Fibroblast of lung (primary cell): ENCODE data around the gene GBP2. TPM values are rescaled to one million over a fixed set of nuclear protein-coding genes. Genes with fewer than 3 reads are reported as not detected.

ENCODE experiments used
- DNase-seq, 2 donors: peaks; one replicate each; pipeline versions ENCODE4 v3.0.0 to v3.0.0-alpha.2; 2010; ENCODE audit warnings: low read depth in 2 of 2
- H2AFZ ChIP-seq: 2 replicates; pipeline ENCODE4 v1.5.1; 2012; ENCODE audit warnings: low read length, control low read depth, inconsistent platforms
- H3K27ac ChIP-seq: 2 replicates; pipeline ENCODE4 v1.5.1; 2011; ENCODE audit warnings: low read length, control low read depth; ENCODE audit not compliant: insufficient read depth
- H3K27me3 ChIP-seq: 2 replicates; pipeline ENCODE4 v1.5.1; 2011; ENCODE audit warnings: mild to moderate bottlenecking, low read length; ENCODE audit not compliant: control insufficient read depth, insufficient read depth
- H3K36me3 ChIP-seq: 2 replicates; pipeline ENCODE4 v1.5.1; 2011; ENCODE audit warnings: low read length; ENCODE audit not compliant: control insufficient read depth, insufficient read depth
- H3K4me1 ChIP-seq: 2 replicates; pipeline ENCODE4 v1.5.1; 2011; ENCODE audit warnings: low read length; ENCODE audit not compliant: control insufficient read depth, insufficient read depth; ENCODE audit errors: extremely low read depth
- H3K4me2 ChIP-seq: 2 replicates; pipeline ENCODE4 v1.5.1; 2011; ENCODE audit warnings: low read length, control low read depth; ENCODE audit not compliant: insufficient read depth; ENCODE audit errors: extremely low read depth
- H3K4me3 ChIP-seq, 4 experiments: fragments of 200-600 bp in 1 of 4; sonication (generic) in 1 of 4; replicated peaks in 1 of 4; 2 replicates each; pipeline ENCODE4 v1.5.1; 2011 to 2016; ENCODE audit warnings: low read length in 4 of 4, low read depth in 3 of 4, mild to moderate bottlenecking in 3 of 4, control low read depth in 2 of 4, inconsistent platforms in 1 of 4, mixed read lengths in 1 of 4; ENCODE audit not compliant: insufficient read depth in 1 of 4; ENCODE audit errors: control extremely low read depth in 1 of 4
- H3K79me2 ChIP-seq: 2 replicates; pipeline ENCODE4 v1.5.1; 2012; ENCODE audit warnings: mild to moderate bottlenecking, low read length, inconsistent platforms; ENCODE audit not compliant: control insufficient read depth, insufficient read depth
- H3K9ac ChIP-seq: 2 replicates; pipeline ENCODE4 v1.5.1; 2011; ENCODE audit warnings: mild to moderate bottlenecking, low read length, control low read depth; ENCODE audit not compliant: insufficient read depth
- H3K9me3 ChIP-seq: 2 replicates; pipeline ENCODE4 v1.5.1; 2012; ENCODE audit warnings: low read depth, low read length; ENCODE audit not compliant: control insufficient read depth, insufficient read depth
- H4K20me1 ChIP-seq: 2 replicates; pipeline ENCODE4 v1.5.1; 2011; ENCODE audit warnings: low read length; ENCODE audit not compliant: control insufficient read depth, insufficient read depth; ENCODE audit errors: extremely low read depth
- CTCF ChIP-seq, 2 donors: IDR thresholded peaks in 1 of 2; conservative IDR thresholded peaks in 1 of 2; 1 replicate in 1 of 2; 2 replicates in 1 of 2; pipeline ENCODE4 v1.5.1; 2011 to 2012; ENCODE audit warnings: low read length in 2 of 2, control low read depth in 1 of 2, inconsistent platforms in 1 of 2, low read depth in 1 of 2, mild to moderate bottlenecking in 1 of 2
- EZH2 ChIP-seq: IDR thresholded peaks from 2 replicates; pipeline ENCODE4 v1.5.1; 2012; ENCODE audit warnings: low read length, control low read depth, mild to moderate bottlenecking; ENCODE audit errors: missing control alignments
- polyA plus RNA-seq, 2 donors: library from polyadenylated mRNA; depleted of rRNA in 1 of 2; stranded (reverse) in 1 of 2; unstranded in 1 of 2; fragments of >200 nt; gene quantifications; 2 replicates each; pipeline ENCODE4 v1.2.1, GENCODE V29; 2011 to 2012; ENCODE audit warnings: missing spikeins in 1 of 2
- total RNA-seq: library from RNA; depleted of rRNA; stranded (reverse); fragments of >200 nt; gene quantifications from 2 replicates; pipeline ENCODE4 v1.2.1, GENCODE V29; 2014

Gene GBP2
- total and polyA plus RNA-seq, 2 donors (not counting 1 experiment from before 2014, with no cell fraction given): 50.6 to 70.7 TPM

GRCh38 chr1:89169166-89169565 is 43.3 kb upstream of the GBP2 start:
- Histone ChIP-seq H3K27ac (no peak overlapping the region), H4K20me1 (no peaks in the 10 kb centered on the region), H3K27me3 (no peaks in the 10 kb centered on the region), H3K9ac (no peak overlapping the region), H2AFZ (no peak overlapping the region), H3K4me2 (no peak overlapping the region), H3K9me3 (no peaks in the 10 kb centered on the region), H3K36me3 (no peaks in the 10 kb centered on the region), H3K79me2 (no peaks in the 10 kb centered on the region), H3K4me3 (no peak overlapping the region), H3K4me1 (no peaks in the 10 kb centered on the region)
- no peak for DNase-seq
- TF ChIP-seq EZH2 (no peak), CTCF (conservative IDR thresholded peaks at IDR 0.05 in 1 of 2, IDR thresholded peaks at IDR 0.05 in 1 of 2; ENCODE audit: low read depth in 1 of 2, low read length in 2 of 2) (no peak)

- no peak for TF ChIP-seq CTCF (conservative IDR thresholded peaks at IDR 0.05 in 1 of 2, IDR thresholded peaks at IDR 0.05 in 1 of 2; ENCODE audit: low read depth in 1 of 2, low read length in 2 of 2)
- no peak for TF ChIP-seq EZH2
- Histone ChIP-seq H2AFZ (no peak overlapping the region), H3K27ac (no peak overlapping the region), H3K4me1 (no peaks in the 10 kb centered on the region), H3K36me3 (no peaks in the 10 kb centered on the region), H3K9me3 (no peaks in the 10 kb centered on the region), H3K79me2 (no peaks in the 10 kb centered on the region), H3K4me3 (no peak overlapping the region), H4K20me1 (no peaks in the 10 kb centered on the region), H3K4me2 (no peak overlapping the region), H3K9ac (no peak overlapping the region), H3K27me3 (no peaks in the 10 kb centered on the region)
- no peak for DNase-seq
Observed at GRCh38 chr1:89167590-89168230, 41.8 kb upstream of the GBP2 start.

GRCh38 chr1:89166705-89167104 is 40.8 kb upstream of the GBP2 start:
- Histone ChIP-seq H3K36me3 (no peaks in the 10 kb centered on the region), H3K27ac (no peak overlapping the region), H3K4me3 (no peak overlapping the region), H3K4me2 (no peak overlapping the region), H3K27me3 (no peaks in the 10 kb centered on the region), H3K9ac (no peak overlapping the region), H3K9me3 (no peaks in the 10 kb centered on the region), H2AFZ (no peak overlapping the region), H3K4me1 (no peaks in the 10 kb centered on the region), H3K79me2 (no peaks in the 10 kb centered on the region), H4K20me1 (no peaks in the 10 kb centered on the region)
- no peak for DNase-seq
- no peak for TF ChIP-seq CTCF (conservative IDR thresholded peaks at IDR 0.05 in 1 of 2, IDR thresholded peaks at IDR 0.05 in 1 of 2; ENCODE audit: low read depth in 1 of 2, low read length in 2 of 2)
- TF ChIP-seq EZH2: no peak
